HG03064 (cell line): ENCODE data around the gene PPP1R14D.

Experiments used
- ATAC-seq: cut with Tn5 transposase; IDR thresholded peaks from one replicate; pipeline ENCODE4 v1.9.1; 2021; ENCODE audit warnings: low read depth; ENCODE audit not compliant: unreplicated experiment

PPP1R14D gene

DNA sequence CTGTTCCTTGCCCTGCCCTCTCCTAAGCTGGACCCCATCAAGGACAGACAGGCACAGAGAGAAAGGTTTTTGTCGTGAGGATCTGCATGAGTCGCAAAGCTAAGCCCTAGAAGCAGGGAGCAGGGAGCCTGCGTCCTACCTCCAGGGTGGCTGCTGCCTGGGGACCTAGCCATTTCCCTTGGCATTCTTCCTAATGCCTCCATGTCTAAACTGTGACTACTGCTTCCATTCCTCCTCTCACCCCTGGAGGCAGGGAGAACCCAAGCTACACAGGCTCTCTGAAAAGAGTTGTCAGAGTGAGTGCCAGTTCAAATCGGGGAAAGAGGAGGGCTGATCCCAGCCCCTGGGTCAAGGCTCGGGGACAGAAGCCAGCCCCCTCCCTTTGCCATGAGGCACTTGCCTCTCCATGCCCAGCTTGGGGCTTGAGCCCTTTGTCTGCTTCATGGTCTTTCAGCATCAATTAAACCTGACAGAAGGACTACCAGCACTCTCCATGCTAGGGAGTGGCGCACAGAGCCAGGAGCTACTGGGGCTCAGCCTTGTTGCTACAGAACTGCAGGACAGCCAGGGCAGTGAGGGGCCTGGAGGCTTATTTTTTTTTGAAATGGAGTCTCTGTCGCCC lies 62.2 kb downstream of the PPP1R14D start:
- no peak for ATAC-seq
